Astrocyte (in vitro differentiated cells and primary cell): ENCODE data around the gene ESRRA. TPM values are rescaled to one million over a fixed set of nuclear protein-coding genes. Genes with fewer than 3 reads are reported as not detected.

ENCODE experiments used
- DNase-seq: peaks from one replicate; pipeline ENCODE4 v3.0.0-alpha.2; 2010; ENCODE audit warnings: low read depth
- FAIRE-seq: peaks from 2 replicates; lab custom pipeline; 2011; peaks lifted over from hg19 to GRCh38; lab: Jason Lieb, UNC
- H2AFZ ChIP-seq: 2 replicates; pipeline ENCODE4 v1.6.0; 2012; ENCODE audit warnings: low read depth, low read length, inconsistent platforms
- H3K27ac ChIP-seq: 2 replicates; pipeline ENCODE4 v1.5.1; 2011; ENCODE audit warnings: low read depth, low read length, inconsistent platforms
- H3K27me3 ChIP-seq: 2 replicates; pipeline ENCODE4 v1.6.0; 2011; ENCODE audit warnings: low read length, inconsistent platforms; ENCODE audit not compliant: insufficient read depth
- H3K36me3 ChIP-seq: 2 replicates; pipeline ENCODE4 v1.5.1; 2011; ENCODE audit warnings: low read length, inconsistent platforms; ENCODE audit not compliant: insufficient read depth
- H3K4me1 ChIP-seq: 2 replicates; pipeline ENCODE4 v1.5.1; 2011; ENCODE audit warnings: low read length, inconsistent platforms; ENCODE audit not compliant: insufficient read depth
- H3K4me2 ChIP-seq: 2 replicates; pipeline ENCODE4 v1.6.0; 2012; ENCODE audit warnings: low read length, inconsistent platforms
- H3K4me3 ChIP-seq: 2 replicates; pipeline ENCODE4 v1.5.1; 2011; ENCODE audit warnings: low read depth, mild to moderate bottlenecking, low read length, inconsistent platforms; ENCODE audit not compliant: insufficient read depth
- H3K79me2 ChIP-seq: 2 replicates; pipeline ENCODE4 v1.6.0; 2012; ENCODE audit warnings: mild to moderate bottlenecking, low read length, inconsistent platforms; ENCODE audit not compliant: insufficient read depth
- H3K9ac ChIP-seq: 2 replicates; pipeline ENCODE4 v1.6.0; 2012; ENCODE audit warnings: mild to moderate bottlenecking, low read length, inconsistent platforms
- H3K9me3 ChIP-seq: 2 replicates; pipeline ENCODE4 v1.5.1; 2012; ENCODE audit warnings: low read depth, mild to moderate bottlenecking, low read length, inconsistent platforms; ENCODE audit not compliant: insufficient read depth
- H4K20me1 ChIP-seq: 2 replicates; pipeline ENCODE4 v1.6.0; 2012; ENCODE audit warnings: low read length, inconsistent platforms; ENCODE audit not compliant: insufficient read depth
- H3K27ac Mint-ChIP-seq: one replicate; pipeline ENCODE4 v1.8.0; 2021; ENCODE audit warnings: mild to moderate bottlenecking, mixed read lengths; ENCODE audit not compliant: unreplicated experiment
- H3K27me3 Mint-ChIP-seq: one replicate; pipeline ENCODE4 v1.8.0; 2021; ENCODE audit warnings: low read depth, mixed read lengths; ENCODE audit not compliant: unreplicated experiment
- H3K36me3 Mint-ChIP-seq: one replicate; pipeline ENCODE4 v1.8.0; 2021; ENCODE audit warnings: low read depth, mixed read lengths; ENCODE audit not compliant: unreplicated experiment
- H3K4me1 Mint-ChIP-seq: one replicate; pipeline ENCODE4 v1.8.0; 2021; ENCODE audit warnings: low read depth, mixed read lengths; ENCODE audit not compliant: unreplicated experiment
- H3K4me3 Mint-ChIP-seq: one replicate; pipeline ENCODE4 v1.8.0; 2021; ENCODE audit warnings: mild to moderate bottlenecking, moderate library complexity, mixed read lengths; ENCODE audit not compliant: unreplicated experiment
- H3K9me3 Mint-ChIP-seq: one replicate; pipeline ENCODE4 v1.8.0; 2021; ENCODE audit warnings: mild to moderate bottlenecking, mixed read lengths; ENCODE audit not compliant: unreplicated experiment
- EZH2 ChIP-seq: IDR thresholded peaks from 2 replicates; pipeline ENCODE4 v1.6.1; 2012; ENCODE audit warnings: mild to moderate bottlenecking, low read length, inconsistent platforms; ENCODE audit not compliant: insufficient read depth
- total RNA-seq: library from RNA; stranded (reverse); gene quantifications from 2 replicates; pipeline ENCODE4 v1.2.1, GENCODE V29; 2021
- TF ChIP-seq, protein P1 (sequence below): IDR thresholded peaks from 2 replicates; pipeline ENCODE4 v1.5.1; 2011; ENCODE audit warnings: low read depth, mild to moderate bottlenecking, inconsistent platforms, low read length, moderate library complexity; ENCODE audit not compliant: insufficient read depth

Gene ESRRA
- total RNA-seq, 1 donor from 2014 or later, result 26.3 TPM

DNA sequence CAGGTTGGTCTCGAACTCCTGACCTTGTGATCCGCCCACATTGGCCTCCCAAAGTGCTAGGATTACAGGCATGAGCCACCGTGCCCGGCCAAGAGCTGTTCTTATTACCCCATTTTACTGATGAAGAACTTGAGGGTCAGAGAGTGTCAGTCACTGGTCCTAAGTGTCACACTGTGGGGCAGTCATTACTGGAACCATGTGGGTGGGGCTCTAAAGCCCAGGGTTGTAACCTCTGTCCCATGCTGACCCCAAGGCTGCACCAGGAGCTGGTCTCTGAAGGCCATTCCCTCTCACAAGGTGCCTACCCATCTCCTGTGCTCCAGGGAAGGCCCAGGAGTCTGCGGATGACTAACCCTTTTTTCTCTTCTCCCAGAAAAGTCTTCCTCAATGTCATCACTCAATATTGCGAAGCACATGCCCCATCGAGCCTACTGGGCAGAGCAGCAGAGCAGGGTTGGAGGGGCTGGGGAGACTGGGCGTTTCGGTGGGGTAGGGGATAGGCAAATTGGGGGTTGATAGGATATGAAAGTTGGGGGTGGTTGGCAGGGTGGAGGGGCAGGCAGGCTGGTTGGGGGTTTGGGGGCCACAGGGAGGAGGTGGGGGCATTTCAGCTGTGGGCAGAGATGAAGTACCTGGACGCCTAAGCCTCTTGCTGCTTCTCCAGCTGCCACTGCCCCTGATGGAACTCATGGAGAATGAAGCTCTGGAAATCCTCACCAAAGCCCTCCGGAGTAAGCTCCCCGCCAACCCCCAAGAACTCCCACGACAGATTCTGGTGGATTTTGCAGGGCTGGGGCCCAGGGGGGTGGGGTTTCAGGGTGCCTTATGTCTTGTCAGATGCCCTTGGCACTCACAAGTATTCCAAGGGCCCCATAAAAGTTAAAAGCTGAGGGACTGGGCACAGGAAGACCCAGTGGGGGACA, 2.0 kb upstream of the ESRRA start:
- TF ChIP-seq EZH2, result no peak
- TF ChIP-seq, protein P1, sequence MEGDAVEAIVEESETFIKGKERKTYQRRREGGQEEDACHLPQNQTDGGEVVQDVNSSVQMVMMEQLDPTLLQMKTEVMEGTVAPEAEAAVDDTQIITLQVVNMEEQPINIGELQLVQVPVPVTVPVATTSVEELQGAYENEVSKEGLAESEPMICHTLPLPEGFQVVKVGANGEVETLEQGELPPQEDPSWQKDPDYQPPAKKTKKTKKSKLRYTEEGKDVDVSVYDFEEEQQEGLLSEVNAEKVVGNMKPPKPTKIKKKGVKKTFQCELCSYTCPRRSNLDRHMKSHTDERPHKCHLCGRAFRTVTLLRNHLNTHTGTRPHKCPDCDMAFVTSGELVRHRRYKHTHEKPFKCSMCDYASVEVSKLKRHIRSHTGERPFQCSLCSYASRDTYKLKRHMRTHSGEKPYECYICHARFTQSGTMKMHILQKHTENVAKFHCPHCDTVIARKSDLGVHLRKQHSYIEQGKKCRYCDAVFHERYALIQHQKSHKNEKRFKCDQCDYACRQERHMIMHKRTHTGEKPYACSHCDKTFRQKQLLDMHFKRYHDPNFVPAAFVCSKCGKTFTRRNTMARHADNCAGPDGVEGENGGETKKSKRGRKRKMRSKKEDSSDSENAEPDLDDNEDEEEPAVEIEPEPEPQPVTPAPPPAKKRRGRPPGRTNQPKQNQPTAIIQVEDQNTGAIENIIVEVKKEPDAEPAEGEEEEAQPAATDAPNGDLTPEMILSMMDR, result no peak
- Mint-ChIP-seq H3K9me3 (no peaks in the 10 kb centered on the region), H3K27ac (no peak overlapping the region), H3K27me3 (peaks cover 26% of the 10 kb centered on the region), H3K4me3 (peak overlapping the region; percentile 27), H3K36me3 (no peaks in the 10 kb centered on the region), H3K4me1 (no peaks in the 10 kb centered on the region)
- no peak overlapping the region for H2AFZ ChIP-seq
- no peak overlapping the region for H3K9ac ChIP-seq
- H3K9me3 ChIP-seq, result no peaks in the 10 kb centered on the region
- FAIRE-seq (no peak), DNase-seq (no peak)
- no peak overlapping the region for H3K4me3 ChIP-seq
- peaks cover 24% of the 10 kb centered on the region for H3K27me3 ChIP-seq
- peaks cover 23% of the 10 kb centered on the region for H3K4me1 ChIP-seq
- H3K4me2 ChIP-seq, result no peak overlapping the region
- no peak overlapping the region for H3K27ac ChIP-seq
- peaks cover 19% of the 10 kb centered on the region for H3K79me2 ChIP-seq
- no peaks in the 10 kb centered on the region for H3K36me3 ChIP-seq
- H4K20me1 ChIP-seq, result peaks cover 6% of the 10 kb centered on the region

DNA sequence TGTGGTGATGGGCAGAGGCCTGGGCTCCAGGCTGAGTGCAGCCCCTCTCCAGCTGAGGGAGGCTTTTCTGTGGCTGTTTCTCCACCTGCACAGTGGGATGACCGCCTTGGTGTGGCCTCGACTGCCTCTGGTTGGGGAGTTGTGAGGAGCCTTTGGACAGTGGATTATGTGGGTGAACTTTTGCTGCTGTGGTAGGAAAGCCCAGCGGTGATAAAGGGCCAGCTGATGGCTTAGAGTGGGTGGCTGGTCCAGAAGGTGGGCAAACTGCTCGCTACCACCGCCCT, 1.4 kb upstream of the ESRRA start:
- Histone ChIP-seq H3K27me3 (peaks cover 21% of the 10 kb centered on the region), H3K9ac (peak overlapping the region; percentile 64), H3K4me3 (peak overlapping the region; percentile 64), H3K4me2 (peak overlapping the region; percentile 89), H2AFZ (no peak overlapping the region), H3K36me3 (no peaks in the 10 kb centered on the region), H3K4me1 (peaks cover 23% of the 10 kb centered on the region), H4K20me1 (peaks cover 6% of the 10 kb centered on the region), H3K27ac (no peak overlapping the region), H3K79me2 (peaks cover 19% of the 10 kb centered on the region), H3K9me3 (no peaks in the 10 kb centered on the region)
- no peak for FAIRE-seq
- DNase-seq, result no peak
- no peak for TF ChIP-seq EZH2
- TF ChIP-seq, protein P1, result no peak
- Mint-ChIP-seq H3K27me3 (peaks cover 20% of the 10 kb centered on the region), H3K9me3 (no peaks in the 10 kb centered on the region), H3K4me1 (no peaks in the 10 kb centered on the region), H3K27ac (peak overlapping the region; percentile 66), H3K36me3 (no peaks in the 10 kb centered on the region), H3K4me3 (peak overlapping the region; percentile 87)
